SK-N-SH (cell line): Measurements from ENCODE around the gene STARD3. TPM values are rescaled to one million over a fixed set of nuclear protein-coding genes. Genes with fewer than 3 reads are reported as not detected.

ENCODE experiments used
- CTCF ChIA-PET: fragments of 300-600, 350-600 bp; formaldehyde crosslinking; extraction: SDS; loops from one replicate; lab custom pipeline; 2021; lab: Yijun Ruan, JAX
- POLR2A ChIA-PET: fragments of 350-600 bp; sonication (Branson Sonifier 250); formaldehyde crosslinking; extraction: SDS; loops from one replicate; lab custom pipeline; 2020; ENCODE audit warnings: antibody characterized with exemption, inconsistent platforms; lab: Yijun Ruan, JAX
- DNase-seq: peaks from one replicate; pipeline ENCODE4 v3.0.0; 2012
- H2AFZ ChIP-seq: fragments of 200-600 bp; sonication (generic); 2 replicates; pipeline ENCODE4 v1.8.1; 2016; ENCODE audit warnings: antibody characterized with exemption, mild to moderate bottlenecking, low read depth
- H3F3A ChIP-seq: fragments of 200-600 bp; sonication (generic); replicated peaks from 2 replicates; pipeline ENCODE3; 2016; ENCODE audit warnings: antibody characterized with exemption, mild to moderate bottlenecking; ENCODE audit not compliant: insufficient read depth
- H3K27ac ChIP-seq, 2 experiments: fragments of 200-500 bp in 1 of 2; fragments of 200-600 bp in 1 of 2; sonication (Bioruptor generic) in 1 of 2; sonication (generic), shearing (Covaris generic) in 1 of 2; 2 replicates each; pipeline versions ENCODE4 v1.5.1 to v1.6.1; 2014 to 2016; ENCODE audit warnings: low read depth in 2 of 2, inconsistent platforms in 1 of 2, low read length in 1 of 2, mild to moderate bottlenecking in 1 of 2, mixed read lengths in 1 of 2
- H3K27me3 ChIP-seq: fragments of 200-600 bp; sonication (generic), shearing (Covaris generic); 2 replicates; pipeline ENCODE4 v1.6.1; 2016; ENCODE audit warnings: mixed run types; ENCODE audit not compliant: insufficient read depth
- H3K36me3 ChIP-seq, 2 experiments: fragments of 200-500 bp in 1 of 2; fragments of 200-600 bp in 1 of 2; sonication (Bioruptor generic) in 1 of 2; sonication (generic) in 1 of 2; replicated peaks in 1 of 2; 2 replicates each; pipeline versions ENCODE3 to v1.5.1; 2014 to 2016; ENCODE audit warnings: low read length in 1 of 2, mild to moderate bottlenecking in 1 of 2; ENCODE audit not compliant: insufficient read depth in 2 of 2, control insufficient read depth in 1 of 2
- H3K4me1 ChIP-seq, 2 experiments: fragments of 200-500 bp in 1 of 2; fragments of 200-600 bp in 1 of 2; sonication (Bioruptor generic) in 1 of 2; sonication (generic), shearing (Covaris generic) in 1 of 2; 2 replicates each; pipeline versions ENCODE4 v1.5.1 to v1.6.1; 2014 to 2016; ENCODE audit warnings: low read depth in 1 of 2, low read length in 1 of 2, mixed run types in 1 of 2; ENCODE audit not compliant: insufficient read depth in 2 of 2, control insufficient read depth in 1 of 2
- H3K4me2 ChIP-seq: fragments of 200-600 bp; sonication (generic), shearing (Covaris generic); 2 replicates; pipeline ENCODE4 v1.6.1; 2017; ENCODE audit warnings: mixed run types
- H3K4me3 ChIP-seq, 2 experiments: fragments of 200-500 bp in 1 of 2; fragments of 200-600 bp in 1 of 2; sonication (Bioruptor generic) in 1 of 2; sonication (generic), shearing (Covaris generic) in 1 of 2; 2 replicates each; pipeline versions ENCODE4 v1.5.1 to v1.8.1; 2014 to 2016; ENCODE audit warnings: low read depth in 2 of 2, inconsistent platforms in 1 of 2, low read length in 1 of 2, mild to moderate bottlenecking in 1 of 2, mixed read lengths in 1 of 2, moderate library complexity in 1 of 2
- H3K79me2 ChIP-seq: fragments of 200-600 bp; sonication (generic); 2 replicates; pipeline ENCODE4 v1.8.1; 2017; ENCODE audit warnings: mild to moderate bottlenecking; ENCODE audit not compliant: insufficient read depth
- H3K9ac ChIP-seq: fragments of 200-600 bp; sonication (generic); 2 replicates; pipeline ENCODE4 v1.6.1; 2017; ENCODE audit warnings: mixed run types
- H3K9me2 ChIP-seq: fragments of 200-600 bp; sonication (generic); 2 replicates; pipeline ENCODE4 v1.6.1; 2017; ENCODE audit warnings: mixed run types
- H3K9me3 ChIP-seq: fragments of 200-600 bp; sonication (generic); 2 replicates; pipeline ENCODE4 v1.6.1; 2017; ENCODE audit warnings: mixed run types, mild to moderate bottlenecking, moderate library complexity
- H4K20me1 ChIP-seq: fragments of 200-600 bp; sonication (generic); 2 replicates; pipeline ENCODE4 v1.6.1; 2017; ENCODE audit warnings: mild to moderate bottlenecking, mixed run types; ENCODE audit not compliant: insufficient read depth
- ELF1 ChIP-seq: IDR thresholded peaks from 2 replicates; pipeline ENCODE4 v1.4.0; 2012
- EP300 ChIP-seq, 2 experiments: IDR thresholded peaks; 2 replicates each; pipeline versions ENCODE4 v1.4.0 to v1.6.1; 2012; ENCODE audit warnings: borderline replicate concordance in 1 of 2, low read depth in 1 of 2, low read length in 1 of 2
- EZH2phosphoT487 ChIP-seq: fragments of 200-600 bp; sonication (generic); IDR thresholded peaks from 2 replicates; pipeline ENCODE4 v1.6.1; 2017; ENCODE audit warnings: low read depth, mixed run types, mild to moderate bottlenecking, antibody characterized with exemption, moderate library complexity, borderline replicate concordance
- FOSL2 ChIP-seq: IDR thresholded peaks from 2 replicates; pipeline ENCODE4 v1.4.0; 2012; ENCODE audit warnings: low read depth, mild to moderate bottlenecking, moderate library complexity, borderline replicate concordance
- FOXJ3 ChIP-seq: sonication (generic); formaldehyde crosslinking; IDR thresholded peaks from 2 replicates; pipeline ENCODE4 v1.5.1; 2020; ENCODE audit warnings: mild to moderate bottlenecking, missing genetic modification reagents
- FOXM1 ChIP-seq: IDR thresholded peaks from 2 replicates; pipeline ENCODE4 v1.4.0; 2012; ENCODE audit warnings: low read depth, mild to moderate bottlenecking
- GABPA ChIP-seq: IDR thresholded peaks from 2 replicates; pipeline ENCODE4 v1.4.0; 2012; ENCODE audit warnings: low read depth, mild to moderate bottlenecking
- JUND ChIP-seq: IDR thresholded peaks from 2 replicates; pipeline ENCODE4 v1.4.0; 2012
- NFIC ChIP-seq: IDR thresholded peaks from 2 replicates; pipeline ENCODE4 v1.4.0; 2012; ENCODE audit warnings: borderline replicate concordance
- NRF1 ChIP-seq: IDR thresholded peaks from 2 replicates; pipeline ENCODE4 v1.6.1; 2012; ENCODE audit warnings: low read depth, mild to moderate bottlenecking, low read length
- RAD21 ChIP-seq: IDR thresholded peaks from 2 replicates; pipeline ENCODE4 v1.6.1; 2012; ENCODE audit warnings: mild to moderate bottlenecking, low read length
- RCOR1 ChIP-seq: fragments of 150-350 bp; IDR thresholded peaks from 2 replicates; pipeline ENCODE4 v1.6.1; 2017; ENCODE audit warnings: antibody characterized with exemption, low read length
- RXRA ChIP-seq: IDR thresholded peaks from 2 replicates; pipeline ENCODE4 v1.4.0; 2012; ENCODE audit warnings: low read depth, mild to moderate bottlenecking, borderline replicate concordance
- SIN3A ChIP-seq: IDR thresholded peaks from 2 replicates; pipeline ENCODE4 v1.6.1; 2012; ENCODE audit warnings: low read depth, mild to moderate bottlenecking, low read length, moderate library complexity, borderline replicate concordance
- SMC3 ChIP-seq: IDR thresholded peaks from 2 replicates; pipeline ENCODE4 v1.6.1; 2012; ENCODE audit warnings: low read depth, low read length, improper control_type of control experiment
- TAF1 ChIP-seq: IDR thresholded peaks from 2 replicates; pipeline ENCODE4 v1.6.1; 2012; ENCODE audit warnings: low read depth, mild to moderate bottlenecking, low read length, moderate library complexity, borderline replicate concordance
- TCF12 ChIP-seq: IDR thresholded peaks from 2 replicates; pipeline ENCODE4 v1.4.0; 2012
- TEAD4 ChIP-seq: IDR thresholded peaks from 2 replicates; pipeline ENCODE4 v1.4.0; 2012; ENCODE audit warnings: mild to moderate bottlenecking, borderline replicate concordance; ENCODE audit not compliant: insufficient read depth
- YY1 ChIP-seq: IDR thresholded peaks from 2 replicates; pipeline ENCODE4 v1.4.0; 2012; ENCODE audit warnings: low read depth, mild to moderate bottlenecking
- WGBS: methylation state at CpG from one replicate; pipeline ENCODE4 v1.1.6; 2017; ENCODE audit warnings: low lambda C conversion rate; 5-methylcytosine and 5-hydroxymethylcytosine counted together
- polyA plus RNA-seq, 3 experiments: library from polyadenylated mRNA; depleted of rRNA; stranded (reverse); fragments of >200 nt; gene quantifications; 2 replicates each; pipeline ENCODE4 v1.2.3, GENCODE V29; 2012
- TF ChIP-seq, protein P1 (sequence below): fragments of 200-600 bp; sonication (generic); IDR thresholded peaks from 2 replicates; pipeline ENCODE4 v1.6.1; 2017; ENCODE audit warnings: antibody characterized with exemption, mild to moderate bottlenecking, moderate library complexity
- TF ChIP-seq, protein P2 (sequence below): fragments of 150-350 bp; IDR thresholded peaks from 2 replicates; pipeline ENCODE4 v1.6.1; 2017; ENCODE audit warnings: antibody characterized with exemption, low read length, low read depth, borderline replicate concordance
- TF ChIP-seq, protein P3 (sequence below): IDR thresholded peaks from 2 replicates; pipeline ENCODE4; 2012
- TF ChIP-seq, protein P4 (sequence below): IDR thresholded peaks from 2 replicates; pipeline ENCODE4 v1.4.0; 2012; ENCODE audit warnings: low read depth, borderline replicate concordance

STARD3 gene
- polyA plus RNA-seq, 1 of the 3 experiments (the other 2 are of a cell fraction): 76.8 TPM

DNA sequence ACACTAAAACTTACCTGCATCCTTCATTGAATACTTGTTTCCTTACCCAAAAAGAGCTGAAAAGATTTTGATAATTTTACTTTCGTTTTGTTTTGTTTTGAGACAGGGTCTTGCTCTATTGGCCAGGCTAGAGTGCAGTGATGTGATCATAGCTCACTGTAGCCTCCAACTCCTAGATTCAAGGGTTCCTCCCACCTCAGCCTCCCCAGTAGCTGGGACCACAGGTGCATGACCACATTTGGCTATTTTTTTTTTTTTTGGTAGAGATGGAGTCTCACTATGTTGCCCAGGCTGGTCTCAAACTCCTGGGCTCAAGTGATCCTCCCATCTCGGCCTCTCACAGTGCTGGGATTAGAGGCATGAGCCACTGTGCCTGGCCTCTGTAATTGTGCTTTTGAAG, 18.2 kb downstream of the STARD3 start:
- peaks cover 7% of the 10 kb centered on the region; the same call in 1 of the 2 replicates for H4K20me1 ChIP-seq
- ChIA-PET CTCF (interaction anchor here (0.7 to 7.6 kb wide), 12 partner anchors 14 to 118 kb away, joined by 3 to 149 read pairs (median 8); partner anchors contain the start of genes ERBB2, PNMT, PPP1R1B and STARD3), POLR2A (interaction anchor here (0.7 kb wide), 1 partner anchor 10 kb away, joined by 8 read pairs; no protein-coding TSS in a partner anchor)
- no peaks in the 10 kb centered on the region for H3K27me3 ChIP-seq
- 84% methylated on average over 2 of the region's 2 CpGs for WGBS
- no peak overlapping the region for H2AFZ ChIP-seq
- no peaks in the 10 kb centered on the region for H3F3A ChIP-seq
- H3K4me2 ChIP-seq: no peak overlapping the region
- no peaks in the 10 kb centered on the region for H3K9me3 ChIP-seq
- TF ChIP-seq YY1: no peak
- no peak for TF ChIP-seq RCOR1
- TF ChIP-seq TAF1: no peak
- no peak for TF ChIP-seq GABPA
- TF ChIP-seq, protein P1, sequence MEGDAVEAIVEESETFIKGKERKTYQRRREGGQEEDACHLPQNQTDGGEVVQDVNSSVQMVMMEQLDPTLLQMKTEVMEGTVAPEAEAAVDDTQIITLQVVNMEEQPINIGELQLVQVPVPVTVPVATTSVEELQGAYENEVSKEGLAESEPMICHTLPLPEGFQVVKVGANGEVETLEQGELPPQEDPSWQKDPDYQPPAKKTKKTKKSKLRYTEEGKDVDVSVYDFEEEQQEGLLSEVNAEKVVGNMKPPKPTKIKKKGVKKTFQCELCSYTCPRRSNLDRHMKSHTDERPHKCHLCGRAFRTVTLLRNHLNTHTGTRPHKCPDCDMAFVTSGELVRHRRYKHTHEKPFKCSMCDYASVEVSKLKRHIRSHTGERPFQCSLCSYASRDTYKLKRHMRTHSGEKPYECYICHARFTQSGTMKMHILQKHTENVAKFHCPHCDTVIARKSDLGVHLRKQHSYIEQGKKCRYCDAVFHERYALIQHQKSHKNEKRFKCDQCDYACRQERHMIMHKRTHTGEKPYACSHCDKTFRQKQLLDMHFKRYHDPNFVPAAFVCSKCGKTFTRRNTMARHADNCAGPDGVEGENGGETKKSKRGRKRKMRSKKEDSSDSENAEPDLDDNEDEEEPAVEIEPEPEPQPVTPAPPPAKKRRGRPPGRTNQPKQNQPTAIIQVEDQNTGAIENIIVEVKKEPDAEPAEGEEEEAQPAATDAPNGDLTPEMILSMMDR: no peak
- TF ChIP-seq, protein P2, sequence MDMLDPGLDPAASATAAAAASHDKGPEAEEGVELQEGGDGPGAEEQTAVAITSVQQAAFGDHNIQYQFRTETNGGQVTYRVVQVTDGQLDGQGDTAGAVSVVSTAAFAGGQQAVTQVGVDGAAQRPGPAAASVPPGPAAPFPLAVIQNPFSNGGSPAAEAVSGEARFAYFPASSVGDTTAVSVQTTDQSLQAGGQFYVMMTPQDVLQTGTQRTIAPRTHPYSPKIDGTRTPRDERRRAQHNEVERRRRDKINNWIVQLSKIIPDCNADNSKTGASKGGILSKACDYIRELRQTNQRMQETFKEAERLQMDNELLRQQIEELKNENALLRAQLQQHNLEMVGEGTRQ: no peak
- TF ChIP-seq, protein P3, sequence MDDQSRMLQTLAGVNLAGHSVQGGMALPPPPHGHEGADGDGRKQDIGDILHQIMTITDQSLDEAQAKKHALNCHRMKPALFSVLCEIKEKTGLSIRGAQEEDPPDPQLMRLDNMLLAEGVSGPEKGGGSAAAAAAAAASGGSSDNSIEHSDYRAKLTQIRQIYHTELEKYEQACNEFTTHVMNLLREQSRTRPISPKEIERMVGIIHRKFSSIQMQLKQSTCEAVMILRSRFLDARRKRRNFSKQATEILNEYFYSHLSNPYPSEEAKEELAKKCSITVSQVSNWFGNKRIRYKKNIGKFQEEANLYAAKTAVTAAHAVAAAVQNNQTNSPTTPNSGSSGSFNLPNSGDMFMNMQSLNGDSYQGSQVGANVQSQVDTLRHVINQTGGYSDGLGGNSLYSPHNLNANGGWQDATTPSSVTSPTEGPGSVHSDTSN: no peak
- TF ChIP-seq, protein P4, sequence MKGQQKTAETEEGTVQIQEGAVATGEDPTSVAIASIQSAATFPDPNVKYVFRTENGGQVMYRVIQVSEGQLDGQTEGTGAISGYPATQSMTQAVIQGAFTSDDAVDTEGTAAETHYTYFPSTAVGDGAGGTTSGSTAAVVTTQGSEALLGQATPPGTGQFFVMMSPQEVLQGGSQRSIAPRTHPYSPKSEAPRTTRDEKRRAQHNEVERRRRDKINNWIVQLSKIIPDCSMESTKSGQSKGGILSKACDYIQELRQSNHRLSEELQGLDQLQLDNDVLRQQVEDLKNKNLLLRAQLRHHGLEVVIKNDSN: no peak
- TF ChIP-seq RXRA: no peak
- no peak for TF ChIP-seq SIN3A
- TF ChIP-seq JUND: no peak
- TF ChIP-seq RAD21: no peak
- no peak for TF ChIP-seq FOXM1
- no peak for TF ChIP-seq ELF1
- H3K79me2 ChIP-seq: no peaks in the 10 kb centered on the region
- no peak overlapping the region for H3K9ac ChIP-seq
- peaks cover 0 to 19% of the 10 kb centered on the region in 2 experiments for H3K36me3 ChIP-seq
- no peak for DNase-seq
- no peaks in the 10 kb centered on the region for H3K9me2 ChIP-seq
- peaks cover 0 to 4% of the 10 kb centered on the region in 2 experiments; a peak in 1 of 4 replicates for H3K4me1 ChIP-seq
- no peak overlapping the region for H3K27ac ChIP-seq
- no peak overlapping the region for H3K4me3 ChIP-seq

DNA sequence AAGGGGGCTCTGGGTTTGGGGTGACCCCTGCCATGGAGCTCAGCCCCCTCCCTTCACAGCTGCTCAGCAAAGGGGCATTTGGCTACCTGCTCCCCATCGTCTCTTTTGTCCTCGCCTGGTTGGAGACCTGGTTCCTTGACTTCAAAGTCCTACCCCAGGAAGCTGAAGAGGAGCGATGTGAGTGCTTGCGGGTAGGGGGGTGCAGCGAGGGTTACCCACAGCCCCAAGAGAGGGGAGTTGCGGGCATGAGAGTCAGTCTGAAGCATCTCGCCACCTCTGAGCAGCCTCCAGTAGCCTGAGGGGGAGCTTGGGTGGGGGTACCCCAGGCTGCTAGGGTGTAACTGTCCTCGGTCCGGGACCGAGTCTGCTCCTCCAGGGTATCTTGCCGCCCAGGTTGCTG, 21.4 kb downstream of the STARD3 start:
- Histone ChIP-seq H3K27me3 (no peaks in the 10 kb centered on the region), H3K4me2 (no peak overlapping the region), H3K9me3 (no peaks in the 10 kb centered on the region), H3K4me3 (no peak overlapping the region), H3K9me2 (no peaks in the 10 kb centered on the region), H3F3A (no peaks in the 10 kb centered on the region), H3K9ac (no peak overlapping the region), H2AFZ (no peak overlapping the region), H4K20me1 (peaks cover 7% of the 10 kb centered on the region; the same call in 1 of the 2 replicates), H3K36me3 (peaks cover 0 to 40% of the 10 kb centered on the region in 2 experiments), H3K27ac (no peak overlapping the region; a peak in 1 of 4 replicates), H3K4me1 (no peaks in the 10 kb centered on the region; a peak in 1 of 4 replicates), H3K79me2 (no peaks in the 10 kb centered on the region)
- CTCF ChIA-PET: interaction anchor here (1.0 to 2.5 kb wide), 3 partner anchors 10 to 37 kb away, joined by 4 to 9 read pairs (median 4); partner anchors contain the start of gene PNMT
- POLR2A ChIA-PET: no interaction called here
- no peak for DNase-seq
- 98% methylated on average over 11 of the region's 11 CpGs for WGBS
- no peak for TF ChIP-seq EZH2phosphoT487
- TF ChIP-seq TCF12: no peak
- TF ChIP-seq NFIC: no peak
- TF ChIP-seq RCOR1: no peak
- TF ChIP-seq GABPA: no peak
- TF ChIP-seq RAD21: no peak
- TF ChIP-seq NRF1: no peak
- TF ChIP-seq EP300 (IDR thresholded peaks at IDR 0.05; ENCODE audit: borderline replicate concordance in 1 of 2, low read depth in 1 of 2, low read length in 1 of 2): no peak
- no peak for TF ChIP-seq SMC3
- TF ChIP-seq SIN3A: no peak
- TF ChIP-seq FOXJ3 (CRISPR knock-in tag): no peak
- TF ChIP-seq TEAD4: no peak
- TF ChIP-seq YY1: no peak
- TF ChIP-seq, protein P3: no peak
- TF ChIP-seq FOSL2: no peak
- no peak for TF ChIP-seq TAF1
- TF ChIP-seq RXRA: no peak
